Ureter (tissue), 1 donor: ENCODE measurements around the gene SGIP1. TPM values are rescaled to one million over a fixed set of nuclear protein-coding genes. Genes with fewer than 3 reads are reported as not detected.
"Not testable (repeated sequence)": the region's sequence is repeated elsewhere in the genome, so short reads cannot be mapped to it uniquely, and the experiment has no call there.

Experiments used
- DNase-seq: peaks from one replicate; pipeline ENCODE4 v3.0.0-alpha.2; 2020; ENCODE audit warnings: low spot score
- total RNA-seq: library from RNA; stranded (reverse); gene quantifications from one replicate; pipeline ENCODE4 v1.2.4, GENCODE V29; 2023
- donor health status: DM: yes; HTN: yes; CAD: no.

SGIP1 gene
- total RNA-seq, 1 donor from 2014 or later, result 15.8 TPM

DNA sequence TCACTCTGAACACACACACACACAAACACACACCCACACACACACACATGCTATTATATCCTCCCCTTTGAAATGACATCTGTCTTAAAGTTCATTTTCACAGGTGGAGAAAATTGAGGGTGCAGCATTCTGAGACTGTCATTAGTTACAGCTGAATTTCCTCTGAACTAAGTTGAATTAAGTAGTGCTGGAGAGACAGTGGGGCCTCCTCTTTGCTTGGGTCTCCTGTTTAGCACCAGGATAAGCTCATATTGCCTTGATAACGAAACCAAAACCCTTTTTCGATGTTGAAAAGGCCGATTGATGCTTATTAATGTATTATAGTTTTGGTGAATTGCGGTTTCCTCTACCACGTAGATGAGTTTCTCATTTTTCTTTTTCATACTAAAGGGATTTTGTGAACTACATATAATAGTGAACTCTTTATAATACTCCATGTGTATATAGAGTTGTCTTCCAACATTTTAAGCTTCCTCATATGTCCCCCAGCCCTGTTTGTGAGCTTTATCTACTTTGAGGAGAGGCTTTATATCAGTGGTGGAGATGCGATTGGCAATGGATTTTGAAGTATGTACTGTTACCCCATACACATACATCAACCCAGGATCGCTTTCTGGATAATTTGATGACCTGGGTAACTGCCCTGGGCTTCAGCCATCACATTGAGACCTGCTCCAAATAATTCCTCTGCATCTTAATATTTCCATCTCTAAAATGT lies 235.7 kb downstream of the SGIP1 start:
- no peak for DNase-seq

DNA sequence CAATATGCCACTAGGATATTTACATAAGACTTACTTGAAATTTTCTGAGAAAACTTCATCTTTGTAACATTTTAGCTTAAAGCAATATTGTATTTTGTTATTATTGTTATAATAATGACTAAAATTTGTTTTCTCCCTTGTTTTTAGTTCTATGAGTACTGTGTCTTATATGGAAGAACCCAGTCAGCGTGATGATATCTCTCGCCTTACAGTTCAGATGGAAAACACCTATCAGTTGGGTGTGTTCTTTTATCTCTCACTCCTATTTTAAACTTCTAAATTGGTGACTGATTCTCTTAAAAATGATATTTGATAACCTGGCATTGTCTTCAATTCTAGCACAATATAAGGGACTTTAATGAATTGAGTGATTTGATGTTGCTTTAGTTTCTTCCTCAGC lies 236.3 kb downstream of the SGIP1 start:
- DNase-seq, result no peak

- no peak for DNase-seq
Observed at GRCh38 chr1:66770694-66771093, 236.7 kb downstream of the SGIP1 start.

DNA sequence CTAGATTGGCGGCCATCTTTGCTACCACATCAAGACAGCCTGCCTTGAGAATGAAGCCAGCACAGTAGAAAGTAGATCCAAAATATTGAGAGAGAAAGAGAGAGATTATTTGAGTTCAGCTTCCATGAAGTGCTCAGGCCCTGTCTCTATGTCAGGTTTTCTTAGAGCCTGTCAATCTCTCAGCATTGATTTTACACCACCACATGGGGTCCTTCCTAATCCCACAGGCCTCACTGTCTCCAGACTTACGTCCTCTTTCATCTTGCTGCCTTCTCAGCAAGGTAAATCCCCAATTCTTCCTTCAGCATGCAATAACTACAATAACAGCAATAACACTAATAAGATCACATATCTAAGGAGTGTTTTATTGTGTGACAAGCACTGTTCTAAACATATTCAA lies 239.3 kb downstream of the SGIP1 start:
- no peak for DNase-seq

DNA sequence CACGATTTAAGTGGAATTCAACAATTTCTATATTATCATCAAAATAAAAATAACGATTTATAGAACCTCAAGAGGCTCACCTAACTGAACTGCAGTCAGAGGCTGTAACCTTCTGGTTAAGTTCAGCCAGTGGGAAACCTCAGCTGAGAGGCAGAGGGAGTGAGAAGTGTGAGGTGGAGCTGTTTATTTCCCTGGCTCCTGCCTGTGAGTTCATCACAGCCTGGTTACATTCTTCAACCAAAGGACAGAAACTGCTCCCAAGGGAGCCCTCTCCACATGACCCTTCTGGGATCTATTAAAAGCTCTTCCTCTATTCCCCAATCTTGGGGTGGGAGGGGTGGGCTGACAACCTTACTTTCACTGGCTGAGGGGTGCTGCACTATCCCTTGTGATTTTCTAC lies 240.5 kb downstream of the SGIP1 start:
- no peak for DNase-seq

- DNase-seq, result no peak
Observed at GRCh38 chr1:66775646-66776045, 241.7 kb downstream of the SGIP1 start.

- DNase-seq, result no peak
Observed at GRCh38 chr1:66777831-66778230, 243.9 kb downstream of the SGIP1 start.

DNA sequence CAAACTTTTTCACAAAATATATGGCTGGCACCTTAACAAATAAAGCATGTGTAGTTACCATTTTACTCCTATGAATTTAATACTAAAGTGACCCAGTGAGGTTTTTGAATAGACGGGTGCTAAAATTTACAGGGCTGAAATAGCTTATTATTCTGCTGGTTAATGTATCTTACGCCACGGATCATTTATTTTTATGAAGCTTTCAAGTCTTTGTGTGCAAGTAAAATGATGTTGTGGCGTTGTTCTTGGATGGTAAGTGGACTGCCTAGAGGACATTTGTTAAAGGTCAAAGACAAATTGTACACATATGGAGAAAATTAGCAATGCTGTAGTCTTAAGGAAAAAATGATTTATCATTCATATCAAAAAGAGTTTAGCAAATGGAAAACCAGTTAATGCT lies 244.3 kb downstream of the SGIP1 start:
- DNase-seq, result no peak

DNA sequence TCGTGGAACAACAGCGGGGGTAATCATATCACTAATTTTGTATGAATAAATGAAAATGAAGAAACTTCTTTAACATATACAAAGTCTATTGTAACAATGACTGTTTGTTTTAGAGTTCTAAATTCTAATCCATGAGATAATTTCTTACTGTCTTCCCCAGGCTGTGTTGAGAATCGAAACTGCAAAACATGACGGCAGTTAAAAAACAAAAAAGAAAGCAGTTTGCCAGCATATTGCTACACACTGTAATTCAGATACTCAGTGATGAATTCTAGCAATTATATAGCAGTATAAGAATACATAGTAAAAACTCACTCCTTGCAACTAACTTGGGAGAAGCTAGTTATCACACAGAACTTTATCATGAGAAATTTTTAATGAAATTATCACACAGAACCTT lies 245.0 kb downstream of the SGIP1 start:
- DNase-seq, result no peak

DNA sequence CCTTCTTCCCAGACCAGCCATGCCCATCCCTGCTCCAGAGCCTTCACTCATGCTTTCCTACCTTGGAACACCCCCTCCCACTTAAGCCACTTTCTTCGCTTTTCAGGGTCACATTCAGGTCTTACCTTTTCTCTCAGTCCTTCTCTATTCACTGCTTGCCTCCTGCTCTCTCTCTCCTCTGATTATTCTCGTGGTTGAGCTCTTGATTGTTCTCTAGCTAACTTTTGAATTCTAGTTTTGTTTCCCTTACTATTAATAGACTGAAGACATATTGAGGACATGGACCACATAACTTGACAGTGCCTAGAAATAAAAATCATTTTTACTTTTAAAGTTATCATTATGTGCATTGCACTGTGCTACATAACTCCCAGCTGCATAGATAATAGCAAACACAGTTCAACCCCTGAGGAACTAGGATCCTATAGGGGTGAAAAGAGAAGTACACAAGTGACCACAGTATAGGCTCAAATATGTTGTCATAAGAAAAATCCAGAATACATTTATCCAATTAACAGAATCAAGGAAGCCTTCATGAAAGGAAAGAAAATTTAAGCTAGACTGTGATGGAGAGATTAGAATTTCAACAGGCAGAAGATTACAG lies 245.6 kb downstream of the SGIP1 start:
- DNase-seq, result no peak

GRCh38 chr1:66785800-66786199 lies 251.8 kb downstream of the SGIP1 start:
- DNase-seq, result not testable (repeated sequence)

- DNase-seq, result no peak
Observed at GRCh38 chr1:66787641-66788040, 253.7 kb downstream of the SGIP1 start.

- no peak for DNase-seq
Observed at GRCh38 chr1:66788231-66788939, 254.4 kb downstream of the SGIP1 start.

DNA sequence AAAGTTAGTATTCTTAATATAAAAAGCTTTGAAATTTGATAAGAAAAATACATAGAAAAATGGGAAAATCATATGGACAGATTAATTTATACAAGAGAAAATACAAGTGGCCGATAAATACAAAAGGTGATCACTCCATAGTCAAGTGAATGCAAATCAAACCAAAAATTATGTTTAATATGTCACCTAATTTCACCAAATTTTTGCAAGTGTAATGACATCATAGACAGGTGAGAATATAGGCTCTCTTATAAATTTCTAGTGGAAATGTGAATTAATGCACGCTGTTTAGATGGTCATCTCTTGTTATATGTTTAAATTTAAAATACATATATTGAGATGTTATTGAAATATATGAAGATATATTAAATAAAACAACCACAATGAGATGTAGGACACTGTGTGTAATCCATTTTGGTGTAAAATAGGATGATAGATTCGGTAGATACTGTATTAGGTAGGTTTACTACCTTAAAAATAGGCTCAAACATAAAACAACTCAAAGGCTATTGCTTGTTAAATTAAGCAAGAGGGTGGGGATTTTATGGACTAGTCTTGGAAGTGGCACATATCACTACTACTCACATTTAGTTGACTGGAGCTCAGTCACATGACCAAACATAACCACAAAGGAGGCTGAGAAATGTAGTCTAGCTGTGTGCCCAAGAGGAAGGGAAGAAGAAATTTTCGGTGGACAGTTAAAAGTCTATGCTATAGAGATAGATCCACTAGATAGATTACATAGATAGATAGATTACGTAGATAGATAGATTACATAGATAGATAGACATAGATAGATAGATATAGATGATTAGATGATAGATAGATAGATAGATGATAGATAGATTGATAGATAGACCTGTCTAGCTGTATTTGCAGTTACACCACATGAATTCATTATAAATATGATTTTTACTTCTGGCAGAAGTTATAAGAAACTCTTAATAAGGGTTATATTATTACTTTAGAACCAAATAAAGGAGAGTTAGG lies 258.0 kb downstream of the SGIP1 start:
- no peak for DNase-seq

- not testable (repeated sequence) for DNase-seq
Observed at GRCh38 chr1:66795839-66796238, 261.9 kb downstream of the SGIP1 start.

Other genes with a start within 250 kb of the SGIP1 start
- 3.1 TPM for gene DYNLT5, start 218.3 kb downstream of the SGIP1 start, total RNA-seq